Measurements from ENCODE around the gene PKD2.

Gene PKD2

GRCh38 chr4:88109123-88109881 is 101.9 kb downstream of the PKD2 start:
- Histone ChIP-seq H3K9ac (ENCODE audit: low read length) (no peak overlapping the region), H3K9me3 (replicated peaks; ENCODE audit: insufficient read depth, low read length) (no peaks in the 10 kb centered on the region), H3K36me3 (replicated peaks; ENCODE audit: insufficient read depth, low read length) (no peaks in the 10 kb centered on the region), H3F3A (ENCODE audit: insufficient read depth, low read length) (no peaks in the 10 kb centered on the region; the same call in 1 of the 2 replicates), H3K4me3 (ENCODE audit: low read length) (no peak overlapping the region), H3K9me2 (replicated peaks; ENCODE audit: insufficient read depth, low read length) (no peaks in the 10 kb centered on the region), H4K20me1 (ENCODE audit: insufficient read depth, low read length) (no peaks in the 10 kb centered on the region), H3K27me3 (replicated peaks; ENCODE audit: insufficient read depth, low read length) (no peaks in the 10 kb centered on the region), H3K4me1 (ENCODE audit: low read length) (peaks cover 9% of the 10 kb centered on the region), H3K27ac (ENCODE audit: low read length) (no peak overlapping the region), H3K79me2 (ENCODE audit: low read length) (no peaks in the 10 kb centered on the region), H3K4me2 (ENCODE audit: low read depth, low read length) (no peak overlapping the region), H2AFZ (ENCODE audit: low read length) (no peak overlapping the region)
- no peak for DNase-seq
- TF ChIP-seq EZH2phosphoT487 (IDR thresholded peaks at IDR 0.05; ENCODE audit: low read length) = no peak

- no peaks in the 10 kb centered on the region for H3K9me3 ChIP-seq (replicated peaks; ENCODE audit: insufficient read depth, low read length)
- no peak overlapping the region for H3K9ac ChIP-seq (ENCODE audit: low read length)
- H3K4me3 ChIP-seq (ENCODE audit: low read length) = no peak overlapping the region
- no peaks in the 10 kb centered on the region for H3K36me3 ChIP-seq (replicated peaks; ENCODE audit: insufficient read depth, low read length)
- peaks cover 9% of the 10 kb centered on the region for H3K4me1 ChIP-seq (ENCODE audit: low read length)
- TF ChIP-seq EZH2 (optimal IDR thresholded peaks at IDR 0.05; ENCODE audit: low read depth, low read length) (no peak), CTCF (IDR thresholded peaks at IDR 0.05; ENCODE audit: low read length) (no peak), EZH2phosphoT487 (IDR thresholded peaks at IDR 0.05; ENCODE audit: low read length) (no peak)
- DNase-seq = peak; percentile 58
- no peaks in the 10 kb centered on the region for H3K27me3 ChIP-seq (replicated peaks; ENCODE audit: insufficient read depth, low read length)
- no peaks in the 10 kb centered on the region for H3K9me2 ChIP-seq (replicated peaks; ENCODE audit: insufficient read depth, low read length)
- no peaks in the 10 kb centered on the region; the same call in 1 of the 2 replicates for H3F3A ChIP-seq (ENCODE audit: insufficient read depth, low read length)
- no peak overlapping the region; the same call in 1 of the 2 replicates for H3K27ac ChIP-seq (ENCODE audit: low read length)
- H3K4me2 ChIP-seq (ENCODE audit: low read depth, low read length) = peak overlapping the region; percentile 16; the same call in 1 of the 2 replicates
- H3K79me2 ChIP-seq (ENCODE audit: low read length) = no peaks in the 10 kb centered on the region
- H4K20me1 ChIP-seq (ENCODE audit: insufficient read depth, low read length) = no peaks in the 10 kb centered on the region
- 0 out of 2 replicates have a peak overlapping the region, but pooled peaks have one; percentile 27 for H2AFZ ChIP-seq (ENCODE audit: low read length)
These were observed 103.4 kb downstream of the PKD2 start for GRCh38 chr4:88110826-88111225.

- no peak for DNase-seq
- no peaks in the 10 kb centered on the region for H4K20me1 ChIP-seq (ENCODE audit: insufficient read depth, low read length)
These were observed 105.4 kb downstream of the PKD2 start for GRCh38 chr4:88112856-88113255.

More at GRCh38 chr4:88112856-88113255, 105.4 kb downstream of the PKD2 start:
- Histone ChIP-seq H3K4me1 (ENCODE audit: low read length) (peaks cover 9% of the 10 kb centered on the region), H3F3A (ENCODE audit: insufficient read depth, low read length) (no peaks in the 10 kb centered on the region; the same call in 1 of the 2 replicates), H3K4me2 (ENCODE audit: low read depth, low read length) (no peak overlapping the region), H3K9ac (ENCODE audit: low read length) (no peak overlapping the region), H3K9me3 (replicated peaks; ENCODE audit: insufficient read depth, low read length) (no peaks in the 10 kb centered on the region), H3K9me2 (replicated peaks; ENCODE audit: insufficient read depth, low read length) (no peaks in the 10 kb centered on the region), H2AFZ (ENCODE audit: low read length) (no peak overlapping the region), H3K27me3 (replicated peaks; ENCODE audit: insufficient read depth, low read length) (no peaks in the 10 kb centered on the region), H3K36me3 (replicated peaks; ENCODE audit: insufficient read depth, low read length) (no peaks in the 10 kb centered on the region), H3K79me2 (ENCODE audit: low read length) (no peaks in the 10 kb centered on the region), H3K27ac (ENCODE audit: low read length) (no peak overlapping the region), H3K4me3 (ENCODE audit: low read length) (no peak overlapping the region)
- TF ChIP-seq EZH2phosphoT487 (IDR thresholded peaks at IDR 0.05; ENCODE audit: low read length) = no peak
- TF ChIP-seq EZH2 (optimal IDR thresholded peaks at IDR 0.05; ENCODE audit: low read depth, low read length) = no peak
- TF ChIP-seq CTCF (IDR thresholded peaks at IDR 0.05; ENCODE audit: low read length) = no peak

All from MM.1S (cell line).